ENCODE results near the gene ARF6. TPM values are rescaled to one million over a fixed set of nuclear protein-coding genes. Genes with fewer than 3 reads are reported as not detected.

ARF6 gene
- total RNA-seq, 1 experiment from 2014 or later = 86.4 TPM

- Histone ChIP-seq H3K79me2 (ENCODE audit: low read length) (peaks cover 8% of the 10 kb centered on the region; the same call in 1 of the 2 replicates), H3K4me1 (ENCODE audit: insufficient read depth, low read length) (peaks cover 59% of the 10 kb centered on the region), H3K9me2 (replicated peaks; ENCODE audit: low read length) (no peaks in the 10 kb centered on the region), H3K27ac (ENCODE audit: low read length) (peak overlapping the region; percentile 85), H3K9me3 (ENCODE audit: low read length) (no peaks in the 10 kb centered on the region), H2AFZ (ENCODE audit: low read length) (no peak overlapping the region), H3K4me2 (ENCODE audit: low read length) (peak overlapping the region; percentile 64), H3K4me3 (ENCODE audit: low read length) (peak overlapping the region; percentile 33; the same call in 1 of the 2 replicates), H3K27me3 (ENCODE audit: low read length) (no peaks in the 10 kb centered on the region), H3K36me3 (ENCODE audit: low read depth, low read length) (no peaks in the 10 kb centered on the region), H3F3A (ENCODE audit: low read length, unreplicated experiment) (peaks cover 15% of the 10 kb centered on the region), H3K9ac (ENCODE audit: low read length) (peak overlapping the region; percentile 83), H4K20me1 (ENCODE audit: low read length) (no peaks in the 10 kb centered on the region)
- no TSS peak for BruUV-seq (replicated peaks)
- CTCF ChIA-PET = no interaction called here
- POLR2A ChIA-PET (ENCODE audit: unreplicated experiment) = interaction anchor here (0.5 to 1.7 kb wide), 4 partner anchors 46 to 92 kb away, joined by 3 to 13 read pairs (median 4); no protein-coding TSS in a partner anchor
- peak; percentile 20 for ATAC-seq
- no peak for TF ChIP-seq CTCF (conservative IDR thresholded peaks at IDR 0.05; ENCODE audit: low read depth, low read length)
- TF ChIP-seq EZH2 (IDR thresholded peaks at IDR 0.05; ENCODE audit: low read length, unreplicated experiment) = no peak
- no peak for TF ChIP-seq EZH2phosphoT487 (IDR thresholded peaks at IDR 0.05; ENCODE audit: borderline replicate concordance, low read length)
- DNase-seq = peak; percentile 90
- intact Hi-C loops (cut with micrococcal nuclease) = loop anchor here (2.0 kb wide), 2 partner anchors 16 to 54 kb away; partner anchors contain the start of gene ARF6
Observed at GRCh38 chr14:49909016-49909415, 16.1 kb downstream of the ARF6 start.

GRCh38 chr14:49915085-49915484 lies 22.2 kb downstream of the ARF6 start:
- H3K4me3 ChIP-seq (ENCODE audit: low read length) = no peak overlapping the region
- no peak overlapping the region for H2AFZ ChIP-seq (ENCODE audit: low read length)
- no peaks in the 10 kb centered on the region for H3K36me3 ChIP-seq (ENCODE audit: low read depth, low read length)
- H3K9ac ChIP-seq (ENCODE audit: low read length) = no peak overlapping the region
- peaks cover 7% of the 10 kb centered on the region for H3F3A ChIP-seq (ENCODE audit: low read length, unreplicated experiment)
- intact Hi-C loops (cut with micrococcal nuclease) = no loop called here
- H3K4me2 ChIP-seq (ENCODE audit: low read length) = no peak overlapping the region
- no peak overlapping the region for H3K27ac ChIP-seq (ENCODE audit: low read length)
- no peaks in the 10 kb centered on the region for H3K27me3 ChIP-seq (ENCODE audit: low read length)
- CTCF ChIA-PET = no interaction called here
- no peaks in the 10 kb centered on the region for H3K9me3 ChIP-seq (ENCODE audit: low read length)
- BruUV-seq (replicated peaks) = no TSS peak
- no peak for DNase-seq
- POLR2A ChIA-PET (ENCODE audit: unreplicated experiment) = no interaction called here
- TF ChIP-seq EZH2phosphoT487 (IDR thresholded peaks at IDR 0.05; ENCODE audit: borderline replicate concordance, low read length) (no peak), EZH2 (IDR thresholded peaks at IDR 0.05; ENCODE audit: low read length, unreplicated experiment) (no peak), CTCF (conservative IDR thresholded peaks at IDR 0.05; ENCODE audit: low read depth, low read length) (no peak)
- H3K9me2 ChIP-seq (replicated peaks; ENCODE audit: low read length) = no peaks in the 10 kb centered on the region
- ATAC-seq = no peak
- peaks cover 4% of the 10 kb centered on the region; the same call in 1 of the 2 replicates for H3K79me2 ChIP-seq (ENCODE audit: low read length)
- no peaks in the 10 kb centered on the region for H4K20me1 ChIP-seq (ENCODE audit: low read length)
- peaks cover 22% of the 10 kb centered on the region for H3K4me1 ChIP-seq (ENCODE audit: insufficient read depth, low read length)

- no peak for TF ChIP-seq CTCF (conservative IDR thresholded peaks at IDR 0.05; ENCODE audit: low read depth, low read length)
- ChIA-PET POLR2A (ENCODE audit: unreplicated experiment) (interaction anchor here (0.6 kb wide), 1 partner anchor 34 kb away, joined by 6 read pairs; no protein-coding TSS in a partner anchor), CTCF (no interaction called here)
- no peaks in the 10 kb centered on the region for H3K27me3 ChIP-seq (ENCODE audit: low read length)
- H3K4me2 ChIP-seq (ENCODE audit: low read length) = no peak overlapping the region
- H3K4me1 ChIP-seq (ENCODE audit: insufficient read depth, low read length) = no peaks in the 10 kb centered on the region
- H3K36me3 ChIP-seq (ENCODE audit: low read depth, low read length) = no peaks in the 10 kb centered on the region
- no peak overlapping the region for H3K27ac ChIP-seq (ENCODE audit: low read length)
- BruUV-seq (replicated peaks) = no TSS peak
- H3K9me2 ChIP-seq (replicated peaks; ENCODE audit: low read length) = no peaks in the 10 kb centered on the region
- H3K79me2 ChIP-seq (ENCODE audit: low read length) = no peaks in the 10 kb centered on the region
- no peaks in the 10 kb centered on the region for H3K9me3 ChIP-seq (ENCODE audit: low read length)
- no peak overlapping the region for H3K9ac ChIP-seq (ENCODE audit: low read length)
- ATAC-seq = no peak
- no peak overlapping the region for H3K4me3 ChIP-seq (ENCODE audit: low read length)
- H2AFZ ChIP-seq (ENCODE audit: low read length) = no peak overlapping the region
- peaks cover 4% of the 10 kb centered on the region for H3F3A ChIP-seq (ENCODE audit: low read length, unreplicated experiment)
- no peaks in the 10 kb centered on the region for H4K20me1 ChIP-seq (ENCODE audit: low read length)
- intact Hi-C loops (cut with micrococcal nuclease) = no loop called here
- DNase-seq = no peak
Observed at GRCh38 chr14:49918706-49919105, 25.8 kb downstream of the ARF6 start.
